HEK293T (cell line): ENCODE results near the gene STAT1.

Source experiments
- HDGF ChIP-seq: fragments of 450-650 bp; IDR thresholded peaks from 2 replicates; pipeline ENCODE4 v1.6.1; 2017; ENCODE audit warnings: antibody characterized with exemption, borderline replicate concordance
- L3MBTL2 ChIP-seq: fragments of 450-650 bp; conservative IDR thresholded peaks from 2 replicates; pipeline ENCODE4 v1.6.1; 2016; ENCODE audit warnings: mild to moderate bottlenecking
- NFRKB ChIP-seq: fragments of 450-650 bp; IDR thresholded peaks from 2 replicates; pipeline ENCODE4 v1.6.1; 2016; ENCODE audit warnings: mild to moderate bottlenecking, moderate library complexity

GRCh38 chr2:191019376-191019775, 5.4 kb upstream of the STAT1 start:
- TF ChIP-seq NFRKB (no peak), L3MBTL2 (no peak), HDGF (no peak)
